SK-MEL-5 (cell line): ENCODE measurements around the gene VSIG10L2. TPM values are rescaled to one million over a fixed set of nuclear protein-coding genes. Genes with fewer than 3 reads are reported as not detected.

Experiments
- total RNA-seq: library from RNA; depleted of rRNA; stranded (reverse); fragments of >200 nt; shearing (Covaris generic); gene quantifications from 2 replicates; pipeline ENCODE4 v1.2.3, GENCODE V29; 2014; rRNA removed

The VSIG10L2 gene
- total RNA-seq, 1 experiment from 2014 or later = not detected

Other genes starting within 250 kb of the VSIG10L2 start
- not detected in 2 replicates for gene PATE1, start 199.8 kb upstream of the VSIG10L2 start, total RNA-seq
- 0.11 and 0.53 TPM in 2 replicates for gene PATE2, start 167.2 kb upstream of the VSIG10L2 start, total RNA-seq
- not detected in 2 replicates for gene PATE3, start 157.9 kb upstream of the VSIG10L2 start, total RNA-seq
- not detected in 2 replicates for gene PATE4, start 112.7 kb upstream of the VSIG10L2 start, total RNA-seq
- 15.0 and 17.9 TPM in 2 replicates for gene HYLS1, start 58.4 kb upstream of the VSIG10L2 start, total RNA-seq
- 15.5 and 15.6 TPM in 2 replicates for gene PUS3, start 42.8 kb upstream of the VSIG10L2 start, total RNA-seq
- 0.96 and 1.5 TPM in 2 replicates for gene DDX25, start 41.5 kb upstream of the VSIG10L2 start, total RNA-seq
- 8.0 and 8.6 TPM in 2 replicates for gene CDON, start 116.8 kb downstream of the VSIG10L2 start, total RNA-seq